Islet precursor cell (in vitro differentiated cells): ENCODE data around the gene ASNSD1.
"Not testable (repeated sequence)": the region's sequence is repeated elsewhere in the genome, so short reads cannot be mapped to it uniquely, and the experiment has no call there.

Experiments used
- DNase-seq: peaks from one replicate; pipeline ENCODE4 v3.0.0-alpha.2; 2018

Gene ASNSD1

GRCh38 chr2:189648846-189649509 is 12.3 kb upstream of the ASNSD1 start:
- DNase-seq = no peak

GRCh38 chr2:189651284-189651683 is 10.0 kb upstream of the ASNSD1 start:
- no peak for DNase-seq

GRCh38 chr2:189653464-189653863 is 7.8 kb upstream of the ASNSD1 start:
- not testable (repeated sequence) for DNase-seq

- no peak for DNase-seq
Observed at GRCh38 chr2:189654641-189655040, 6.6 kb upstream of the ASNSD1 start.

GRCh38 chr2:189657867-189658266 is 3.4 kb upstream of the ASNSD1 start:
- DNase-seq = peak; percentile 83

GRCh38 chr2:189658306-189659212 is 2.7 kb upstream of the ASNSD1 start:
- DNase-seq = peak; percentile 67

GRCh38 chr2:189659734-189660133 is 1.5 kb upstream of the ASNSD1 start:
- DNase-seq = no peak

- no peak for DNase-seq
Observed at GRCh38 chr2:189660803-189661147, 484 bp upstream of the ASNSD1 start.

- no peak for DNase-seq
Observed at GRCh38 chr2:189661957-189662321, 680 bp downstream of the ASNSD1 start.

GRCh38 chr2:189662669-189663226 is 1.5 kb downstream of the ASNSD1 start:
- DNase-seq = no peak

GRCh38 chr2:189663319-189663718 is 2.1 kb downstream of the ASNSD1 start:
- not testable (repeated sequence) for DNase-seq

GRCh38 chr2:189669913-189670312 is 8.7 kb downstream of the ASNSD1 start:
- no peak for DNase-seq

- DNase-seq = no peak
Observed at GRCh38 chr2:189673661-189674373, 12.6 kb downstream of the ASNSD1 start.

GRCh38 chr2:189674374-189675112 is 13.3 kb downstream of the ASNSD1 start, which contains the start of gene ANKAR:
ANKAR (plus strand) TSS chr2:189674670; CDS start chr2:189676491, 1,821 bp downstream.
- DNase-seq = peak; percentile 96

GRCh38 chr2:189676471-189676870 is 15.2 kb downstream of the ASNSD1 start:
- DNase-seq = no peak

GRCh38 chr2:189679226-189679625 is 18.0 kb downstream of the ASNSD1 start:
- DNase-seq = no peak

GRCh38 chr2:189681203-189681602 is 19.9 kb downstream of the ASNSD1 start:
- DNase-seq = no peak

- no peak for DNase-seq
Observed at GRCh38 chr2:189681903-189682302, 20.6 kb downstream of the ASNSD1 start.

GRCh38 chr2:189683348-189683747 is 22.1 kb downstream of the ASNSD1 start:
- DNase-seq = no peak

GRCh38 chr2:189684811-189685210 is 23.6 kb downstream of the ASNSD1 start:
- DNase-seq = no peak

GRCh38 chr2:189685540-189686229 is 24.4 kb downstream of the ASNSD1 start:
- DNase-seq = no peak

- DNase-seq = not testable (repeated sequence)
Observed at GRCh38 chr2:189687796-189688195, 26.5 kb downstream of the ASNSD1 start.
